ENCODE measurements around the gene UFC1.

Gene UFC1

GRCh38 chr1:161121042-161121650 lies 32.6 kb upstream of the UFC1 start:
- Histone ChIP-seq H3K27me3 (ENCODE audit: low read depth, low read length) (no peaks in the 10 kb centered on the region), H3K36me3 (ENCODE audit: control insufficient read depth in 1 of 2, insufficient read depth in 2 of 2, low read length in 2 of 2) (peaks cover 41 to 46% of the 10 kb centered on the region in 2 donors), H3K9me3 (ENCODE audit: control insufficient read depth in 1 of 2, low read length in 2 of 2) (no peaks in the 10 kb centered on the region), H3K4me1 (ENCODE audit: control insufficient read depth in 1 of 2, insufficient read depth in 2 of 2, low read length in 2 of 2) (peaks cover 15 to 32% of the 10 kb centered on the region in 2 donors), H3K27ac (ENCODE audit: low read length) (no peak overlapping the region), H3K4me3 (ENCODE audit: low read depth in 1 of 2, low read length in 2 of 2) (no peak overlapping the region)

- Histone ChIP-seq H3K36me3 (ENCODE audit: control insufficient read depth in 1 of 2, insufficient read depth in 2 of 2, low read length in 2 of 2) (peaks cover 41 to 50% of the 10 kb centered on the region in 2 donors), H3K9me3 (ENCODE audit: control insufficient read depth in 1 of 2, low read length in 2 of 2) (no peaks in the 10 kb centered on the region), H3K27ac (ENCODE audit: low read length) (no peak overlapping the region), H3K4me3 (ENCODE audit: low read depth in 1 of 2, low read length in 2 of 2) (no peak overlapping the region), H3K27me3 (ENCODE audit: low read depth, low read length) (no peaks in the 10 kb centered on the region), H3K4me1 (ENCODE audit: control insufficient read depth in 1 of 2, insufficient read depth in 2 of 2, low read length in 2 of 2) (peaks cover 15 to 28% of the 10 kb centered on the region in 2 donors)
Observed at GRCh38 chr1:161121834-161122233, 31.9 kb upstream of the UFC1 start.

GRCh38 chr1:161122967-161123366 lies 30.8 kb upstream of the UFC1 start:
- H3K9me3 ChIP-seq (ENCODE audit: control insufficient read depth in 1 of 2, low read length in 2 of 2) = no peaks in the 10 kb centered on the region

GRCh38 chr1:161127649-161128048 lies 26.1 kb upstream of the UFC1 start:
- Histone ChIP-seq H3K4me1 (ENCODE audit: control insufficient read depth in 1 of 2, insufficient read depth in 2 of 2, low read length in 2 of 2) (peaks cover 10 to 50% of the 10 kb centered on the region in 2 donors), H3K4me3 (ENCODE audit: low read depth in 1 of 2, low read length in 2 of 2) (no peak overlapping the region), H3K36me3 (ENCODE audit: control insufficient read depth in 1 of 2, insufficient read depth in 2 of 2, low read length in 2 of 2) (peaks cover 42 to 58% of the 10 kb centered on the region in 2 donors), H3K9me3 (ENCODE audit: control insufficient read depth in 1 of 2, low read length in 2 of 2) (no peaks in the 10 kb centered on the region), H3K27me3 (ENCODE audit: low read depth, low read length) (no peaks in the 10 kb centered on the region), H3K27ac (ENCODE audit: low read length) (no peak overlapping the region)

More at GRCh38 chr1:161122967-161123366, 30.8 kb upstream of the UFC1 start:
- H3K27ac ChIP-seq (ENCODE audit: low read length) = no peak overlapping the region
- no peaks in the 10 kb centered on the region for H3K27me3 ChIP-seq (ENCODE audit: low read depth, low read length)
- H3K4me3 ChIP-seq (ENCODE audit: low read depth in 1 of 2, low read length in 2 of 2) = no peak overlapping the region
- peaks cover 15 to 35% of the 10 kb centered on the region in 2 donors for H3K4me1 ChIP-seq (ENCODE audit: control insufficient read depth in 1 of 2, insufficient read depth in 2 of 2, low read length in 2 of 2)
- peaks cover 48 to 54% of the 10 kb centered on the region in 2 donors for H3K36me3 ChIP-seq (ENCODE audit: control insufficient read depth in 1 of 2, insufficient read depth in 2 of 2, low read length in 2 of 2)

GRCh38 chr1:161128591-161129420 lies 25.0 kb upstream of the UFC1 start:
- Histone ChIP-seq H3K36me3 (ENCODE audit: control insufficient read depth in 1 of 2, insufficient read depth in 2 of 2, low read length in 2 of 2) (peaks cover 35 to 48% of the 10 kb centered on the region in 2 donors), H3K27ac (ENCODE audit: low read length) (no peak overlapping the region), H3K4me1 (ENCODE audit: control insufficient read depth in 1 of 2, insufficient read depth in 2 of 2, low read length in 2 of 2) (peaks cover 10 to 56% of the 10 kb centered on the region in 2 donors)

DNA sequence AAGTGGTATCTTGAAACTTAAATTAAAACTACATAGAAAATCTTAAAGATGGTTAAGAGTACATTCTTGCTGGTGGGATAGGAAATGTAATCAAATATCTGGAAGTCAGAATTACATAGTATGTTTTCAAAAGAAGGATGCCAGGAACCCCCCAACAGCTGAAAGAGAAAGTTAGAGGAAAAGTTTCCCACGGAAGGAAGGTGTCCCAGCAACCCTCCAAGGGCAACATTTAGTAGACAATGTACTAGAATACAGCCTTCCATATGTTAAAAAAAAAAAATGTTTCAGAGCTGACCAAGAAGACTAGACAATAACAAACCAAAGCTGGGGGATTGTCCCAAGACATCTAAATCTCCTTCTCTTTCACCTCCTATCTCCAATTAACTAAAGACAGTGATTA lies 23.5 kb upstream of the UFC1 start:
- H3K36me3 ChIP-seq (ENCODE audit: control insufficient read depth in 1 of 2, insufficient read depth in 2 of 2, low read length in 2 of 2) = peaks cover 22 to 40% of the 10 kb centered on the region in 2 donors
- peaks cover 10 to 63% of the 10 kb centered on the region in 2 donors for H3K4me1 ChIP-seq (ENCODE audit: control insufficient read depth in 1 of 2, insufficient read depth in 2 of 2, low read length in 2 of 2)
- no peaks in the 10 kb centered on the region for H3K9me3 ChIP-seq (ENCODE audit: control insufficient read depth in 1 of 2, low read length in 2 of 2)
- no peak overlapping the region for H3K27ac ChIP-seq (ENCODE audit: low read length)
- H3K4me3 ChIP-seq (ENCODE audit: low read depth in 1 of 2, low read length in 2 of 2) = peak overlapping the region in 1 of 2 donors; percentile 86
- H3K27me3 ChIP-seq (ENCODE audit: low read depth, low read length) = no peaks in the 10 kb centered on the region

More at GRCh38 chr1:161128591-161129420, 25.0 kb upstream of the UFC1 start:
- Histone ChIP-seq H3K4me3 (ENCODE audit: low read depth in 1 of 2, low read length in 2 of 2) (no peak overlapping the region), H3K27me3 (ENCODE audit: low read depth, low read length) (no peaks in the 10 kb centered on the region), H3K9me3 (ENCODE audit: control insufficient read depth in 1 of 2, low read length in 2 of 2) (no peaks in the 10 kb centered on the region)

DNA sequence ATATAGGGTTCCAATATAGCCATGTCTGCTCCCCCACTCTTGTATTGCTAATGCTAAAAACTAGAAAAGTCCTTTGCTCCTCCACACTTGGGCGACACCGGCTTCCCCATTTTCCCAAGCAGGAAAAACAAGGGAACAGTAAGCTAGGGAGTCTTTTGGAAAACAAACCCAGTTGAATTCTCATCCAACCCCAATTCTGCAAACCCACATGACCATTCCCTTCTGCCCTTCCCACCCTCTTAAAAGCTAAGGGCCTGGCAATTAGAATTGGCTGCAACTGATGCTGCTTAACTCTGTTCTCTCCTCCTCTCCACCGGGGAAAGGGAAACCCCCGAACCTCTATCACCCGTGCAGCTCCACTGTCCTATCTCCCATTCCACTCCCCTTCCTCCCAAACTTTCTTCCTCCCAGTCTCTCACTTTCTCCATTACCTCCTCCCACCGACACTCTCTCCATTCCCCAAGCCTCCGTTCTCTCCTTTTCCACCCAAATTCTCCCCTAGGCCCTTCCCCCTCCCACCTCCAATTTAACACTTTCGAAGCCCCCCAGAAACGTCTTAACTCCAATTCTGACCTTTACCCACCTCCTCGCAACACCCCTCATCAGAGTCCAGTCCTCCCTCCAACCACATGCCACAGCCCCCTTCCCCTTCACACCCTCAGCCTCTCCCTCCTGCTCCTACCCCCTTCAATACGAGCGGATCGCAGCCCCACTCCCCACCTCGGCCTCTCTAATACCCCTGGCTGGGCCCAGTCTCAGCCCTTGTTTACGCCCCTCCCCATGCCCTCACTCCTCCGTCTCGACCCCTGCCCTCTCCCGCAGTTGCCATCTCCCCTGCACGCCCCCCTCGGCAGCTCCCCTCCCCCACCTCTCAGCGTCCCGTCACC lies 22.0 kb upstream of the UFC1 start:
- peak overlapping the region; percentile 95 for H3K27ac ChIP-seq (ENCODE audit: low read length)
- H3K27me3 ChIP-seq (ENCODE audit: low read depth, low read length) = no peaks in the 10 kb centered on the region
- H3K9me3 ChIP-seq (ENCODE audit: control insufficient read depth in 1 of 2, low read length in 2 of 2) = no peaks in the 10 kb centered on the region
- peaks cover 10 to 61% of the 10 kb centered on the region in 2 donors for H3K4me1 ChIP-seq (ENCODE audit: control insufficient read depth in 1 of 2, insufficient read depth in 2 of 2, low read length in 2 of 2)
- H3K4me3 ChIP-seq (ENCODE audit: low read depth in 1 of 2, low read length in 2 of 2) = peak overlapping the region; percentile 86
- peaks cover 22 to 36% of the 10 kb centered on the region in 2 donors for H3K36me3 ChIP-seq (ENCODE audit: control insufficient read depth in 1 of 2, insufficient read depth in 2 of 2, low read length in 2 of 2)

DNA sequence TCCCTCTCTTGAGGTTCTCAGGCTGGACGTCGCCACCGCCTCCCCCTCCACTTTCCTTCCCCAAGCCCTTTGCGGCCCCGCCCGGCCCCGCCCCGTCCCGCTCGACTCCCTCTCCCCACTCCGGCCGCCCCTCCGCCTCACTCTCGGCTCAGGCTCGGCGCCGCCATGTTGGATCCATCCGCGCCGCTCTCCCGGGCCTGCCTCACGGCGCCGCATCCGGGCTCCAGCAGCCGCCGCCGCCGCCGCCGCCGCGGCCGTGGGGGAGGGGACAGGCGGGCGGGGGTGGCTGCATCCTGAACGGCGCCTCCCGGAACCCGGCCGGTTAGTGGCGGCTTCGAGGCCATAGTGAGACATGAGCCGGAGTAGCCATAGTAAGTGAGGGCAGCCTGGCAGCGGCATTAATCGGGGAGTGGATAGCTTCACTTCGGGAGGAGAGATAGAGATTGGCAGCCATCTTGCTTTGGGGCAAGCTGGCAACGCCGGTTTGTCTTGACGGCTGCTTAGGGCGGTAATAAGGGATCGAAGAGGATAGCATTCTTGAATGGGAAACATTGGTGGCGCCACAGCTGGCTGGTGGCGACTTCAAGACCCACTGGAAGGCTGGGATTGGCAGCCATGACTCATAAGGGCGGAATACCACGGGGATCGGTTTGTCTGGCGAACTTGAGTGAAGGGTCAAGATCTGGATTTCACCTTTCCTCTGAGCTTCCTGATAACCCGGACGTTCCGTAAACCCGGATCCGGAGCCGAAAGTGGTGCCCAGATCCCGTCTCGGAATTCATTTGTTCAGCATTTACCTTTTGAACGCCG lies 21.2 kb upstream of the UFC1 start, which contains the start of gene DEDD:
TSS of gene DEDD (minus strand) at position 258 of the 810 bp plus-strand sequence. CDS start 8,205 bp downstream, outside the sequence.
- Histone ChIP-seq H3K27me3 (ENCODE audit: low read depth, low read length) (no peaks in the 10 kb centered on the region), H3K9me3 (ENCODE audit: control insufficient read depth in 1 of 2, low read length in 2 of 2) (no peaks in the 10 kb centered on the region), H3K4me1 (ENCODE audit: control insufficient read depth in 1 of 2, insufficient read depth in 2 of 2, low read length in 2 of 2) (peaks cover 10 to 58% of the 10 kb centered on the region in 2 donors), H3K4me3 (ENCODE audit: low read depth in 1 of 2, low read length in 2 of 2) (peak within 1 kb of the TSS; percentile 86 to 98), H3K27ac (ENCODE audit: low read length) (peak within 1 kb of the TSS; percentile 99), H3K36me3 (ENCODE audit: control insufficient read depth in 1 of 2, insufficient read depth in 2 of 2, low read length in 2 of 2) (peaks cover 18 to 32% of the 10 kb centered on the region in 2 donors)

DNA sequence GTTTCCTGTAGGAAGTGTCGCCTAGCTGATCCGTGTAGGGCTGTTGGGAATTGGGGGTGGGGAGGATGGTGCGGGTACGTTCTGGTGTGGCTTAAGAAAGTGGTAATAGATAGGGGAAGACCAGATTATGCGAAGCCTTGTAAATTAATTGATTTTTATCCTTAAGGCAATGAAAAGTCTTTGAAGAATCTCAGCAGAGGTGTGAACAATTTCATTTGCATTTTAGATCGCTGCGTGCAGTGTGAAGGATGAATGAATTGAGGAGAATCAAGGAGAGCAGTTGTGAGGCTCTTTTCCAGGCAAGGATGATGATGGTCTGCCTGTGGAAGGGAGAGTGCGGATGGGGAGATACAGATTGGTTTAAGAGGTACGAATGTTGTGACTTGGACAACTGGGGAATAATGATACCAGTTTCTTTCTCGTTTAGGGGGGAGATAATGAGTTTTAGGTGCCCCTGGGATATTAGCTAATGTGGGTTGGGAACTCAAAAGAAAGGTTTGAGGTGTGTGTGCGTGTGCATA lies 20.5 kb upstream of the UFC1 start:
- Histone ChIP-seq H3K27ac (ENCODE audit: low read length) (peak overlapping the region; percentile 99), H3K27me3 (ENCODE audit: low read depth, low read length) (no peaks in the 10 kb centered on the region), H3K4me1 (ENCODE audit: control insufficient read depth in 1 of 2, insufficient read depth in 2 of 2, low read length in 2 of 2) (peaks cover 10 to 58% of the 10 kb centered on the region in 2 donors), H3K36me3 (ENCODE audit: control insufficient read depth in 1 of 2, insufficient read depth in 2 of 2, low read length in 2 of 2) (peaks cover 13 to 26% of the 10 kb centered on the region in 2 donors), H3K9me3 (ENCODE audit: control insufficient read depth in 1 of 2, low read length in 2 of 2) (no peaks in the 10 kb centered on the region), H3K4me3 (ENCODE audit: low read depth in 1 of 2, low read length in 2 of 2) (peak overlapping the region; percentile 86 to 98)

- no peaks in the 10 kb centered on the region for H3K36me3 ChIP-seq (ENCODE audit: control insufficient read depth in 1 of 2, insufficient read depth in 2 of 2, low read length in 2 of 2)
- peaks cover 0 to 26% of the 10 kb centered on the region in 2 donors for H3K4me1 ChIP-seq (ENCODE audit: control insufficient read depth in 1 of 2, insufficient read depth in 2 of 2, low read length in 2 of 2)
- no peak overlapping the region for H3K4me3 ChIP-seq (ENCODE audit: low read depth in 1 of 2, low read length in 2 of 2)
- H3K9me3 ChIP-seq (ENCODE audit: control insufficient read depth in 1 of 2, low read length in 2 of 2) = no peaks in the 10 kb centered on the region
- no peak overlapping the region for H3K27ac ChIP-seq (ENCODE audit: low read length)
- H3K27me3 ChIP-seq (ENCODE audit: low read depth, low read length) = no peaks in the 10 kb centered on the region
Observed at GRCh38 chr1:161137881-161138280, 15.9 kb upstream of the UFC1 start.

All from muscle layer of duodenum (tissue), 2 donors.